GM06990 (cell line): ENCODE results near the gene MYH11.

ENCODE experiments used
- DNase-seq: peaks from one replicate; pipeline ENCODE4 v3.0.0-alpha.2; 2011; ENCODE audit not compliant: insufficient read length; ENCODE audit errors: extremely low read depth
- H3K27me3 ChIP-seq: replicated peaks from 2 replicates; pipeline ENCODE4 v1.6.0; 2011; ENCODE audit warnings: low read length; ENCODE audit not compliant: control insufficient read depth, insufficient read depth
- H3K36me3 ChIP-seq: 2 replicates; pipeline ENCODE4 v1.5.1; 2011; ENCODE audit warnings: low read length; ENCODE audit not compliant: control insufficient read depth, insufficient read depth
- H3K4me3 ChIP-seq: replicated peaks from 2 replicates; pipeline ENCODE4 v1.5.1; 2011; ENCODE audit warnings: low read depth, mild to moderate bottlenecking, control low read depth, low read length
- CTCF ChIP-seq: IDR thresholded peaks from 2 replicates; pipeline ENCODE4 v1.5.1; 2011; ENCODE audit warnings: low read length, control low read depth, mild to moderate bottlenecking, inconsistent platforms; ENCODE audit not compliant: insufficient read depth, poor library complexity, severe bottlenecking

MYH11 gene

GRCh38 chr16:15891508-15891907 lies 34.7 kb upstream of the MYH11 start:
- DNase-seq = no peak
- H3K4me3 ChIP-seq = no peak overlapping the region
- no peak for TF ChIP-seq CTCF
- H3K36me3 ChIP-seq = no peaks in the 10 kb centered on the region
- H3K27me3 ChIP-seq = no peaks in the 10 kb centered on the region

- no peak for TF ChIP-seq CTCF
- peak; percentile 98 for DNase-seq
- H3K36me3 ChIP-seq = peaks cover under 1% of the 10 kb centered on the region
- H3K4me3 ChIP-seq = peak within 1 kb of the TSS; percentile 83
- no peaks in the 10 kb centered on the region for H3K27me3 ChIP-seq
Measured at GRCh38 chr16:15888072-15888976, 31.5 kb upstream of the MYH11 start, which contains the start of gene CEP20. Gene CEP20, minus strand, starts transcription at chr16:15888603. Its CDS starts 18 bp downstream, at chr16:15888585.

GRCh38 chr16:15887283-15887682 lies 30.5 kb upstream of the MYH11 start:
- DNase-seq = no peak
- peaks cover 5% of the 10 kb centered on the region for H3K36me3 ChIP-seq
- no peaks in the 10 kb centered on the region for H3K27me3 ChIP-seq
- peak overlapping the region; percentile 83 for H3K4me3 ChIP-seq
- no peak for TF ChIP-seq CTCF

- TF ChIP-seq CTCF = no peak
- no peak for DNase-seq
- H3K27me3 ChIP-seq = no peaks in the 10 kb centered on the region
- peaks cover 8% of the 10 kb centered on the region for H3K36me3 ChIP-seq
- no peak overlapping the region for H3K4me3 ChIP-seq
Measured at GRCh38 chr16:15886078-15886477, 29.2 kb upstream of the MYH11 start.

GRCh38 chr16:15885560-15886001 lies 28.8 kb upstream of the MYH11 start:
- Histone ChIP-seq H3K27me3 (no peaks in the 10 kb centered on the region), H3K36me3 (peaks cover 10% of the 10 kb centered on the region), H3K4me3 (no peak overlapping the region)
- TF ChIP-seq CTCF = no peak
- no peak for DNase-seq
